ENCODE measurements around the gene ARAP1.

GRCh38 chr11:72652133-72652532 lies 100.1 kb downstream of the ARAP1 start:
- TF ChIP-seq, protein P1, sequence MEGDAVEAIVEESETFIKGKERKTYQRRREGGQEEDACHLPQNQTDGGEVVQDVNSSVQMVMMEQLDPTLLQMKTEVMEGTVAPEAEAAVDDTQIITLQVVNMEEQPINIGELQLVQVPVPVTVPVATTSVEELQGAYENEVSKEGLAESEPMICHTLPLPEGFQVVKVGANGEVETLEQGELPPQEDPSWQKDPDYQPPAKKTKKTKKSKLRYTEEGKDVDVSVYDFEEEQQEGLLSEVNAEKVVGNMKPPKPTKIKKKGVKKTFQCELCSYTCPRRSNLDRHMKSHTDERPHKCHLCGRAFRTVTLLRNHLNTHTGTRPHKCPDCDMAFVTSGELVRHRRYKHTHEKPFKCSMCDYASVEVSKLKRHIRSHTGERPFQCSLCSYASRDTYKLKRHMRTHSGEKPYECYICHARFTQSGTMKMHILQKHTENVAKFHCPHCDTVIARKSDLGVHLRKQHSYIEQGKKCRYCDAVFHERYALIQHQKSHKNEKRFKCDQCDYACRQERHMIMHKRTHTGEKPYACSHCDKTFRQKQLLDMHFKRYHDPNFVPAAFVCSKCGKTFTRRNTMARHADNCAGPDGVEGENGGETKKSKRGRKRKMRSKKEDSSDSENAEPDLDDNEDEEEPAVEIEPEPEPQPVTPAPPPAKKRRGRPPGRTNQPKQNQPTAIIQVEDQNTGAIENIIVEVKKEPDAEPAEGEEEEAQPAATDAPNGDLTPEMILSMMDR (IDR thresholded peaks at IDR 0.05 in 4 of 5, conservative IDR thresholded peaks at IDR 0.05 in 1 of 5) = no peak
- TF ChIP-seq POLR2A (IDR thresholded peaks at IDR 0.05) = no peak

Data from gastrocnemius medialis (tissue), 4 donors.